Kidney (tissue), 14 donors: ENCODE data around the gene OR6C2. TPM values are rescaled to one million over a fixed set of nuclear protein-coding genes. Genes with fewer than 3 reads are reported as not detected.
"Not testable (repeated sequence)": the region's sequence is repeated elsewhere in the genome, so short reads cannot be mapped to it uniquely, and the experiment has no call there.

Experiments used
- DNase-seq, 5 donors: peaks; one replicate each; pipeline ENCODE4 v3.0.0-alpha.2; 2013 to 2020
- FAIRE-seq: peaks from 2 replicates; lab custom pipeline; 2012; peaks lifted over from hg19 to GRCh38; lab: Jason Lieb, UNC
- H3K27ac ChIP-seq, 2 donors: one replicate each; pipeline ENCODE4 v1.7.0; 2013; ENCODE audit warnings: low read depth in 2 of 2, low read length in 2 of 2, inconsistent platforms in 1 of 2
- H3K27me3 ChIP-seq: one replicate; pipeline ENCODE4 v1.7.1; 2013; ENCODE audit warnings: low read length, inconsistent platforms; ENCODE audit not compliant: control insufficient read depth, insufficient read depth
- H3K36me3 ChIP-seq, 3 donors: one replicate each; pipeline versions ENCODE4 v1.7.0 to v1.7.1; 2013; ENCODE audit warnings: low read length in 3 of 3, control low read depth in 1 of 3, inconsistent platforms in 1 of 3; ENCODE audit not compliant: insufficient read depth in 3 of 3, control insufficient read depth in 2 of 3
- H3K4me1 ChIP-seq, 3 donors: one replicate each; pipeline versions ENCODE4 v1.7.0 to v1.7.1; 2013; ENCODE audit warnings: low read length in 3 of 3, inconsistent platforms in 1 of 3, low read depth in 1 of 3; ENCODE audit not compliant: control insufficient read depth in 2 of 3, insufficient read depth in 2 of 3
- H3K4me3 ChIP-seq, 3 donors: one replicate each; pipeline versions ENCODE4 v1.7.0 to v1.8.1; 2013; ENCODE audit warnings: low read length in 3 of 3, control low read depth in 1 of 3, inconsistent platforms in 1 of 3
- H3K9ac ChIP-seq, 3 donors: one replicate each; pipeline versions ENCODE4 v1.7.0 to v1.7.1; 2013; ENCODE audit warnings: low read length in 3 of 3, control low read depth in 1 of 3, inconsistent platforms in 1 of 3
- H3K9me3 ChIP-seq, 3 donors: one replicate each; pipeline versions ENCODE4 v1.7.0 to v1.7.1; 2013; ENCODE audit warnings: low read length in 3 of 3, control low read depth in 1 of 3, inconsistent platforms in 1 of 3; ENCODE audit not compliant: control insufficient read depth in 2 of 3, insufficient read depth in 1 of 3
- CTCF ChIP-seq: IDR thresholded peaks from 3 replicates; pipeline ENCODE4 v1.5.1; 2012; ENCODE audit warnings: mild to moderate bottlenecking, moderate library complexity, borderline replicate concordance; ENCODE audit not compliant: insufficient read depth; ENCODE audit errors: extremely low read depth
- intact Hi-C: fragments of 100-400 bp; cut with DNase I; formaldehyde crosslinking; loops from one replicate; pipeline ENCODE4 v1.11.1; 2022
- polyA plus RNA-seq: library from polyadenylated mRNA; stranded (reverse); fragments of 350-450 nt; fragmentation: Illumina TruSeq; extraction: RNeasy Lipid Tissue Mini Kit (QIAGEN cat#74804); gene quantifications from one replicate; pipeline ENCODE4 v1.2.3, GENCODE V29; 2014; ENCODE audit warnings: low read depth, low replicate concordance; ENCODE audit not compliant: insufficient read depth
- total RNA-seq: library from RNA; stranded (reverse); fragmentation: NEBNext Ultra II Directional; extraction: Animal tissue kit (Norgen Biotek cat#: 25700); gene quantifications from one replicate; pipeline ENCODE4 v1.2.1, GENCODE V29; 2021
- donor health status: control.
- donor health status: control.
- donor health status: control.
- donor health status: control.
- donor health status: control.
- donor health status: DM: yes; HTN: yes; CAD: no.
- donor health status: Normal renal cell carcinoma (clear cell type).

OR6C2 gene
- total and polyA plus RNA-seq, 2 donors from 2014 or later = not detected

GRCh38 chr12:55448825-55449224 is 4.9 kb downstream of the OR6C2 start:
- no peak for FAIRE-seq
- Histone ChIP-seq H3K4me3 (no peak overlapping the region), H3K4me1 (no peaks in the 10 kb centered on the region), H3K27me3 (no peaks in the 10 kb centered on the region), H3K36me3 (no peaks in the 10 kb centered on the region), H3K9me3 (no peaks in the 10 kb centered on the region), H3K9ac (no peak overlapping the region), H3K27ac (no peak overlapping the region)
- no peak for DNase-seq
- intact Hi-C loops = no loop called here
- no peak for TF ChIP-seq CTCF

GRCh38 chr12:55464926-55465325 is 21.1 kb downstream of the OR6C2 start:
- H3K27ac ChIP-seq, H3K9ac ChIP-seq, H3K4me1 ChIP-seq, FAIRE-seq, H3K9me3 ChIP-seq, intact Hi-C loops, DNase-seq, H3K27me3 ChIP-seq, H3K4me3 ChIP-seq, H3K36me3 ChIP-seq: not testable (repeated sequence)

- no peaks in the 10 kb centered on the region for H3K9me3 ChIP-seq
- FAIRE-seq = no peak
These were observed 24.0 kb downstream of the OR6C2 start for GRCh38 chr12:55467836-55468235.

GRCh38 chr12:55469291-55469690 is 25.4 kb downstream of the OR6C2 start:
- Histone ChIP-seq H3K4me1 (no peaks in the 10 kb centered on the region), H3K27me3 (no peaks in the 10 kb centered on the region), H3K9ac (no peak overlapping the region), H3K36me3 (no peaks in the 10 kb centered on the region), H3K4me3 (no peak overlapping the region), H3K27ac (no peak overlapping the region), H3K9me3 (no peaks in the 10 kb centered on the region)
- intact Hi-C loops = no loop called here
- FAIRE-seq (no peak), DNase-seq (no peak)
- no peak for TF ChIP-seq CTCF

More at GRCh38 chr12:55467836-55468235, 24.0 kb downstream of the OR6C2 start:
- Histone ChIP-seq H3K27ac (no peak overlapping the region), H3K4me1 (no peaks in the 10 kb centered on the region), H3K4me3 (no peak overlapping the region), H3K27me3 (no peaks in the 10 kb centered on the region), H3K36me3 (no peaks in the 10 kb centered on the region), H3K9ac (no peak overlapping the region)
- no peak for TF ChIP-seq CTCF
- no peak for DNase-seq
- intact Hi-C loops = no loop called here
